Chondrocyte (in vitro differentiated cells): Measurements from ENCODE around the gene AGBL4. TPM values are rescaled to one million over a fixed set of nuclear protein-coding genes. Genes with fewer than 3 reads are reported as not detected.

ENCODE experiments used
- DNase-seq: peaks from one replicate; pipeline ENCODE4 v3.0.0; 2021; ENCODE audit warnings: mixed read lengths, low spot score
- H3K27ac Mint-ChIP-seq: one replicate; pipeline ENCODE4 v1.8.0; 2021; ENCODE audit warnings: mild to moderate bottlenecking, moderate library complexity, mixed read lengths; ENCODE audit not compliant: unreplicated experiment
- H3K27me3 Mint-ChIP-seq: 2 replicates; pipeline ENCODE4 v1.8.0; 2021; ENCODE audit warnings: low read depth, mixed read lengths
- H3K36me3 Mint-ChIP-seq: 2 replicates; pipeline ENCODE4 v1.8.0; 2021; ENCODE audit warnings: low read depth, mixed read lengths
- H3K4me1 Mint-ChIP-seq: 2 replicates; pipeline ENCODE4 v1.8.0; 2021; ENCODE audit warnings: low read depth, mild to moderate bottlenecking, mixed read lengths
- H3K4me3 Mint-ChIP-seq: one replicate; pipeline ENCODE4 v1.8.0; 2021; ENCODE audit warnings: mild to moderate bottlenecking, moderate library complexity, mixed read lengths; ENCODE audit not compliant: unreplicated experiment
- H3K9me3 Mint-ChIP-seq: 2 replicates; pipeline ENCODE4 v1.8.0; 2021; ENCODE audit warnings: low read depth, mixed read lengths
- CTCF ChIP-seq: fragments of 200-600 bp; sonication (generic); IDR thresholded peaks from 2 replicates; pipeline ENCODE4 v1.5.0; 2021; ENCODE audit warnings: antibody characterized with exemption, mild to moderate bottlenecking, moderate library complexity
- total RNA-seq: library from RNA; stranded (reverse); gene quantifications from 3 replicates; pipeline ENCODE4 v1.2.1, GENCODE V29; 2021

Gene AGBL4
- total RNA-seq, 1 donor from 2014 or later, result not detected

GRCh38 chr1:48608882-48609281 is 1414.9 kb downstream of the AGBL4 start:
- H3K27ac Mint-ChIP-seq, result no peak overlapping the region
- no peak for DNase-seq
- no peak overlapping the region for H3K4me3 Mint-ChIP-seq
- H3K27me3 Mint-ChIP-seq, result peaks cover 12% of the 10 kb centered on the region
- H3K4me1 Mint-ChIP-seq, result no peaks in the 10 kb centered on the region
- no peak for TF ChIP-seq CTCF
- H3K36me3 Mint-ChIP-seq, result no peaks in the 10 kb centered on the region
- H3K9me3 Mint-ChIP-seq, result no peaks in the 10 kb centered on the region

- Mint-ChIP-seq H3K27ac (no peak overlapping the region), H3K4me1 (no peaks in the 10 kb centered on the region), H3K9me3 (no peaks in the 10 kb centered on the region), H3K4me3 (no peak overlapping the region), H3K36me3 (no peaks in the 10 kb centered on the region), H3K27me3 (peaks cover 14% of the 10 kb centered on the region)
- no peak for DNase-seq
- no peak for TF ChIP-seq CTCF
These were observed 1420.5 kb downstream of the AGBL4 start for GRCh38 chr1:48603222-48603621.

GRCh38 chr1:48602349-48602748 is 1421.4 kb downstream of the AGBL4 start:
- H3K27me3 Mint-ChIP-seq, result peaks cover 9% of the 10 kb centered on the region
- H3K27ac Mint-ChIP-seq, result no peak overlapping the region
- no peak for TF ChIP-seq CTCF
- no peaks in the 10 kb centered on the region for H3K4me1 Mint-ChIP-seq
- H3K4me3 Mint-ChIP-seq, result no peak overlapping the region
- no peaks in the 10 kb centered on the region for H3K9me3 Mint-ChIP-seq
- H3K36me3 Mint-ChIP-seq, result no peaks in the 10 kb centered on the region
- no peak for DNase-seq

- H3K4me1 Mint-ChIP-seq, result peaks cover 8% of the 10 kb centered on the region
- no peak overlapping the region for H3K27ac Mint-ChIP-seq
- no peak for TF ChIP-seq CTCF
- no peak for DNase-seq
- H3K9me3 Mint-ChIP-seq, result no peaks in the 10 kb centered on the region
- no peak overlapping the region for H3K4me3 Mint-ChIP-seq
- H3K36me3 Mint-ChIP-seq, result no peaks in the 10 kb centered on the region
- H3K27me3 Mint-ChIP-seq, result peaks cover 7% of the 10 kb centered on the region
These were observed 1423.6 kb downstream of the AGBL4 start for GRCh38 chr1:48600182-48600581.

GRCh38 chr1:48597663-48598062 is 1426.1 kb downstream of the AGBL4 start:
- no peaks in the 10 kb centered on the region for H3K36me3 Mint-ChIP-seq
- TF ChIP-seq CTCF, result no peak
- no peak overlapping the region for H3K4me3 Mint-ChIP-seq
- no peaks in the 10 kb centered on the region for H3K9me3 Mint-ChIP-seq
- peaks cover 4% of the 10 kb centered on the region for H3K27me3 Mint-ChIP-seq
- no peak for DNase-seq
- H3K4me1 Mint-ChIP-seq, result peaks cover 8% of the 10 kb centered on the region
- H3K27ac Mint-ChIP-seq, result no peak overlapping the region
